GM20000 (cell line): Measurements from ENCODE around the gene AQP7.

Experiments used
- DNase-seq: peaks from one replicate; pipeline ENCODE4 v3.0.0; 2012; ENCODE audit warnings: low spot score
- TF ChIP-seq, protein P1 (sequence below): IDR thresholded peaks from 2 replicates; pipeline ENCODE4 v1.5.1; 2012; ENCODE audit warnings: mild to moderate bottlenecking, control low read depth; ENCODE audit errors: extremely low read depth, missing control alignments

AQP7 gene

DNA sequence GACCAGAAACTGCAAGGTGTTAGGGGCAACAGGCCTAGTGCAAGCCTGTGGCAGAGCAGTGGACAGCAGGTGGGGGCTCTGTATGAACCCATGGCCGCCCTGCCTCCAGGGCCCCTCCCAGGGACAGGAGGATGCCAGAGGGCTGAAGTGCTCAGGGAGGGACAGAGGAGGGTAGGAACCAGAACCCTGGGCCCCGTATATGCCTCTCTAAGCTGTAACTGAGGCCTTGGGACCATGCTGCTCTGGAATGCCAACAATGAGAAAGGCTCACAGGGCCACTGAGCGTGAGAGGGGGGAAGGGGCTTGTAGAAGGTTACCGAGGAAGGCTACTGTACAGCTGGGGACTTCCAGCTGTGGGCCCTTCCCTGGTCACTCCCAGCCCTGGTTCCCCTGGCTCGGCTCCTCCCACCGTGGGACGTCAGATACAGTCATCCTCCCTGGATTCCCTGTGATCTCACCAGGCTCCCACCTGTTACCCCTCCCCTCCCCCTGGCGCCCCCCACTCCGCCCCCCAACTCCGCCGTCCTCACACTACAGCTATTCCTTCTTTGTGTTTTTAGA lies 21.1 kb downstream of the AQP7 start:
- TF ChIP-seq, protein P1, sequence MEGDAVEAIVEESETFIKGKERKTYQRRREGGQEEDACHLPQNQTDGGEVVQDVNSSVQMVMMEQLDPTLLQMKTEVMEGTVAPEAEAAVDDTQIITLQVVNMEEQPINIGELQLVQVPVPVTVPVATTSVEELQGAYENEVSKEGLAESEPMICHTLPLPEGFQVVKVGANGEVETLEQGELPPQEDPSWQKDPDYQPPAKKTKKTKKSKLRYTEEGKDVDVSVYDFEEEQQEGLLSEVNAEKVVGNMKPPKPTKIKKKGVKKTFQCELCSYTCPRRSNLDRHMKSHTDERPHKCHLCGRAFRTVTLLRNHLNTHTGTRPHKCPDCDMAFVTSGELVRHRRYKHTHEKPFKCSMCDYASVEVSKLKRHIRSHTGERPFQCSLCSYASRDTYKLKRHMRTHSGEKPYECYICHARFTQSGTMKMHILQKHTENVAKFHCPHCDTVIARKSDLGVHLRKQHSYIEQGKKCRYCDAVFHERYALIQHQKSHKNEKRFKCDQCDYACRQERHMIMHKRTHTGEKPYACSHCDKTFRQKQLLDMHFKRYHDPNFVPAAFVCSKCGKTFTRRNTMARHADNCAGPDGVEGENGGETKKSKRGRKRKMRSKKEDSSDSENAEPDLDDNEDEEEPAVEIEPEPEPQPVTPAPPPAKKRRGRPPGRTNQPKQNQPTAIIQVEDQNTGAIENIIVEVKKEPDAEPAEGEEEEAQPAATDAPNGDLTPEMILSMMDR, result no peak
- no peak for DNase-seq

DNA sequence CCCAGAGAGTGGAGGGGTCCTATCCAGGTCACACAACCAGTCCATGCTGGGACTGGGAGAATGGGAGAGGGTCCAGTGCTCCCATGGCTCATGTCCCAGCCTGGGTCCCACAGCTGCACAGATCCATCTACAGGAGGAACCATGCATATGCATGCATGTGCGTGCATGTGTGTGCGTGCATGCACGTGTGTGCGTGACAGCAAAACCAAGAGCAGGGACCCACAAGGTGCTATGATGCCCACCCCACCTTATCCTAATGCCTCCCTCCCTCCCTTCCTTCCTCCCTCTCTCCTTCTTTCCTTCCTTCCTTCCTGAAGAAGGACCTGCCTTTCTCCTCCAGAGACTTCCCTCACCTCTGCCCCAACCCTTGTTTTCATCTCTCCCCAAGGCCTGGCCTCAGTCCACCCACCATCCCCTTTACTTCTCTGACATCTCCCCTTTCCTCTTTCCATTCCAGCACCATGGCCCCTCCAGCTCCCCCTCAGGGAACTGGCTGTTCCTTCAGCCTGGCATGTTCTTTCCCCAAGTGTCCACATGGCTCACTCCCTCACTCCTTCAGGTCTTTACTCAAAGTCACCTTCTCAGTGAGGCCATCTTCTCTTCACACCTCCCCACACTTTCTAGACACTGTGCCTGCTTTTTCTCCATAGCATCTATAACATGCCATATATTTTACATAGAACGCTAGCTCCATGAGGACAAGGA lies 21.8 kb downstream of the AQP7 start:
- TF ChIP-seq, protein P1, result no peak
- no peak for DNase-seq

DNA sequence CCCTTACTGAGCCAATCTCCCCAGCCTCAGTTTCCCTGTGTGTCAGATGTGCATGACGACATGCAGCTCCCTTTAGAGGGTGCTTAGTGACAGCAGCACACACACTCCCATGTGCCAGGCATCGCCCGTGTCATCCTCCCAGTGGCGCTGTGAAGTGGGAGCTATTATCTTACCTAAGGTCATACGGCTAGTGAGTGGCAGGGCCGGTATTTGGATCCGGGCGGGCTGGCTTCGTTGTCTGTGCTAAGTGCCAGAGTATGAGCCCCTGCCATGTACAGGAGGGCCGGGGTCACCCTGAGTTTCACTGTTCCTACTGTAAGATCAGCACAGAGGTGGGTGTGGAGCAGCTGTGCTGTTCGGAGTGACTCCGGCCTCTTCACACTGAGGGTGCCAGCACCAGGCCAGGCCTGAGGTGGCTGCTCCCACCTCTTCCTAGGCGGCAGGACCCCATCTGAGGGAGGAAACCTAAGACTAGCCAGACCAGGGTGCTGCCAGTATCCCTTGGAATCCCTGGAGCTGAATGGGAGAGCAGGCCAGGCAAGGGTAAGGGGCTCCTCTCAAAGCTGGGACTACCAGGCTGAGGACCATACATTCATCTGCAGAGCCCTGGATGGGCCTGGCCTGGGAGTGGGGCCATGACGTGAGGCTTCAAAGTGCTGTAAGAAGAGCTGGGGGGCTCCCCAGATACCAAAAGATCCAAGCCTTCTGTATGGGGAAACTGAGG lies 22.5 kb downstream of the AQP7 start:
- TF ChIP-seq, protein P1, result no peak
- no peak for DNase-seq

DNA sequence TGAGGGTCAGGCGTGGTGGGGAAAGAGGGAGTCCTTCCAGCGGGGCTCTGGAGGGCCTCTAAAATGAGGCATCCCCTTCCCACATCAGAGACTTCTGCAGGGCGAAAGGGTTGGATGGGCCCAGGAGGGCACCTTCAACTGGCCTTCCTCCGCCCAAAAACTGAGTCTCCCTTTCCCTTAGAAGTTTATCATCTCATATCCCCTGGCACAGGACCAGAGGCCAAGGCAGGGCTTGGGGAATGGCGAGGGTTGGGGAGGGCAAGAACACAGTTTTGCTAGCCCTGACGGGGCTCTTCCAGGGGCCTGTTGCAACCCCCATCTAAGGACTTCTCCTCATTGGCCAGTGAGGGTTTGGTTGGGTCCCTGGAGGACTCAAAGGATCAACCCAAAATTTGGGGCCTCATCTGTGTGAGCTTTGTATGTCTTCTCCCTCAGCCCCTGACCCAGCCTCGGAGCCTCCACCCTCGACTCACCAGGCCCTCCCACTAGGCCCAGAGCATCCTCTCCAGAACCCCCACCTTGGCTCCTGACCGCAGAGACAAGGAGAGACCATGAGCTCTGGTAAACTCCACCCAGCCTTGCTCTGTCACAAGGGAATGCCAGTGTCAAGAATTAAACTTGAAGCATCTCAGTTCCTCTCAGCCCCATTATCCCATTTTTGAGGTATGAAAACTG lies 24.1 kb downstream of the AQP7 start:
- DNase-seq, result no peak
- TF ChIP-seq, protein P1, result no peak

DNA sequence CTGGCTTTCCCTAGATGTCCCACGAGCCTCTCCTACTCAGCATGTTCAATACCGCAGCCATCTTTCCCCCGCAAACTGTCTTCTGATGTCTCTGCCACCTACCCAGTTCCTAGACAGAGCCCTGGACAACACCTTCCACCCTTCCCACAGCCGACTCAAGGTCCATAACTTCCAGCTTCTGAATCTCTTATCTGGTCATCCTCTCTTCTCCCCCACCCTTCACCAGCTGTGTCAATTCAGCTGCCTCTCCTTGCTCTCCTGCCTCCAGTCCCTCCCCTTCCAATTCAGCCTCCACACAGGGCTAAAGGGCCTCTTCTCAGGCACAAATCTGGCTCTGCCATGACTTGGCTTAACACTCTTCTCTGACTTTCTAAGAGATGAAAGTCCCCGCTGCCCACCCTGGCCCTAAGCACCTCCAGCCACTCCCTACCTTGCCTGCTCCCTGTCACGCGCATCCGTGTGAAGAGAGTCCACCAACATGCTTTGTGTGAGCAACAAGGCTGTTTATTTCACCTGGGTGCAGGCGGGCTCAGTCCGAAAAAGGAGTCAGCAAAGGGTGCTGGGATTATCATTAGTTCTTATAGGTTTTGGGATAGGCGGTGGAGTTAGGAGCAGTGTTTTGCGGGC lies 25.2 kb downstream of the AQP7 start:
- DNase-seq, result no peak
- TF ChIP-seq, protein P1, result no peak

DNA sequence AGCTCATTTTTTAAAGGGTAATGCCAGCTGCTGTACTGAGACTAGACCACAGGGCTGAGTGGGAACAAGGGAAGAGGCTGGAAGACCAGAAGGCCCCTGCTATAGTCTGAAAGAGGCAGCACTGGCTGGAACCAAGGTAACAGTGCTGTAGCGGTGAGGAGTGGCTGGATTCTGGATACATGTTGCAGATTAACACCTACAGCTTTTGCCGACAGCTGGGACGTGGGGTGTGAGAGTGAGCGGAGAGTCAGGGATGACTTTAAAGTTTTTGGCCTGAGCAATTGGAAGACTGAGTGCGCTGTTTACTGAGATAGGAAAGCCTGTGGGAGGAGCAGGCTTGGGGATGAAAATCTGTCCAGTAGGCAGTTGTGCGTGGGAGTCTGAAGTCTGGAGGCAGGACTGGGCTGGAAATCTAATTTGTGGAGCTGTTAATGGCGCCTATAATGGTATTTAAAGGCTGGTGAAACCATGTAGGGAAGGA lies 26.5 kb downstream of the AQP7 start:
- TF ChIP-seq, protein P1, result no peak
- DNase-seq, result no peak
